GM23248 (cell line): ENCODE data around the gene BSCL2.

Experiments
- EZH2 ChIP-seq: fragments of 200-600 bp; sonication (generic); IDR thresholded peaks from 2 replicates; pipeline ENCODE4 v1.6.1; 2018; ENCODE audit warnings: antibody characterized with exemption, mild to moderate bottlenecking; ENCODE audit not compliant: insufficient read depth, poor library complexity, severe bottlenecking
- EZH2phosphoT487 ChIP-seq: fragments of 200-600 bp; sonication (generic); IDR thresholded peaks from 2 replicates; pipeline ENCODE4 v1.6.1; 2018; ENCODE audit warnings: antibody characterized with exemption, moderate library complexity, mild to moderate bottlenecking, low read depth; ENCODE audit not compliant: insufficient read depth

- TF ChIP-seq EZH2: no peak
- TF ChIP-seq EZH2phosphoT487: no peak
Measured at GRCh38 chr11:62706850-62707247, 375 bp downstream of the BSCL2 start.
